NOMO-1 treated with dmso at 0.1 percent for 144 hours (cell line): ENCODE measurements around the gene SPIRE2.
"Not testable (repeated sequence)": the region's sequence is repeated elsewhere in the genome, so short reads cannot be mapped to it uniquely, and the experiment has no call there.

Experiments used
- DNase-seq: peaks from one replicate; lab custom pipeline; 2025; ENCODE audit not compliant: unreplicated experiment; lab: John Stamatoyannopoulos, UW

Gene SPIRE2, protein sequence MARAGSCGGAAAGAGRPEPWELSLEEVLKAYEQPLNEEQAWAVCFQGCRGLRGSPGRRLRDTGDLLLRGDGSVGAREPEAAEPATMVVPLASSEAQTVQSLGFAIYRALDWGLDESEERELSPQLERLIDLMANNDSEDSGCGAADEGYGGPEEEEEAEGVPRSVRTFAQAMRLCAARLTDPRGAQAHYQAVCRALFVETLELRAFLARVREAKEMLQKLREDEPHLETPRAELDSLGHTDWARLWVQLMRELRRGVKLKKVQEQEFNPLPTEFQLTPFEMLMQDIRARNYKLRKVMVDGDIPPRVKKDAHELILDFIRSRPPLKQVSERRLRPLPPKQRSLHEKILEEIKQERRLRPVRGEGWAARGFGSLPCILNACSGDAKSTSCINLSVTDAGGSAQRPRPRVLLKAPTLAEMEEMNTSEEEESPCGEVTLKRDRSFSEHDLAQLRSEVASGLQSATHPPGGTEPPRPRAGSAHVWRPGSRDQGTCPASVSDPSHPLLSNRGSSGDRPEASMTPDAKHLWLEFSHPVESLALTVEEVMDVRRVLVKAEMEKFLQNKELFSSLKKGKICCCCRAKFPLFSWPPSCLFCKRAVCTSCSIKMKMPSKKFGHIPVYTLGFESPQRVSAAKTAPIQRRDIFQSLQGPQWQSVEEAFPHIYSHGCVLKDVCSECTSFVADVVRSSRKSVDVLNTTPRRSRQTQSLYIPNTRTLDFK

DNA sequence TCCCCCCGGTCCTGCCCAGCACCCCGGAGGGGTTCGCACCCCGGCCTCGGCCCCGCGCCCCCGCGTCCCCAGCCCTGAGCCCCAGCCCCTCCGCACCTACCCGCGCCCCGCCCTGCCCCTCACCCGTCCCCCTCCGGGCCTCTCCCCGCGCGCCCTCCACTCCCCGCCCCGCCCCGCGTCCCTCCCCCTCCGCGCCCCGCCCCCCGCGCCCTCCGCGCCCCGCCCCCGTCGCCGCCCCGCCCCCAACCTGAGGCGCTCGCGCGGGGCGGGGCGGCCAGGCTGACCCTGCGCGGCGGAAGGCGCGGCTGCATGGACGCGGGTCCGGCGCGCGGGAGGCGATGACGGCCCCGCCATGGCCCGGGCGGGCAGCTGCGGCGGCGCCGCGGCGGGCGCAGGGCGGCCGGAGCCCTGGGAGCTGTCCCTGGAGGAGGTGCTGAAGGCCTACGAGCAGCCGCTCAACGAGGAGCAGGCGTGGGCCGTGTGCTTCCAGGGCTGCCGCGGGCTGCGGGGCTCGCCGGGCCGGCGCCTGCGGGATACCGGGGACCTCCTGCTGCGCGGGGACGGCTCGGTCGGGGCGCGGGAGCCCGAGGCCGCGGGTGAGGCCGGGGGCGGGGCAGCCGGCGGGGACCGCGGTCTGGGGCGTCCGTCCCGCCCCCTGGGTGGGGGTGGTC, at the start of gene SPIRE2:
Gene SPIRE2, plus strand, starts transcription at position 277 of the 671 bp plus-strand sequence. Its CDS starts 76 bp downstream, at position 353.
- DNase-seq = peak; percentile 33

DNA sequence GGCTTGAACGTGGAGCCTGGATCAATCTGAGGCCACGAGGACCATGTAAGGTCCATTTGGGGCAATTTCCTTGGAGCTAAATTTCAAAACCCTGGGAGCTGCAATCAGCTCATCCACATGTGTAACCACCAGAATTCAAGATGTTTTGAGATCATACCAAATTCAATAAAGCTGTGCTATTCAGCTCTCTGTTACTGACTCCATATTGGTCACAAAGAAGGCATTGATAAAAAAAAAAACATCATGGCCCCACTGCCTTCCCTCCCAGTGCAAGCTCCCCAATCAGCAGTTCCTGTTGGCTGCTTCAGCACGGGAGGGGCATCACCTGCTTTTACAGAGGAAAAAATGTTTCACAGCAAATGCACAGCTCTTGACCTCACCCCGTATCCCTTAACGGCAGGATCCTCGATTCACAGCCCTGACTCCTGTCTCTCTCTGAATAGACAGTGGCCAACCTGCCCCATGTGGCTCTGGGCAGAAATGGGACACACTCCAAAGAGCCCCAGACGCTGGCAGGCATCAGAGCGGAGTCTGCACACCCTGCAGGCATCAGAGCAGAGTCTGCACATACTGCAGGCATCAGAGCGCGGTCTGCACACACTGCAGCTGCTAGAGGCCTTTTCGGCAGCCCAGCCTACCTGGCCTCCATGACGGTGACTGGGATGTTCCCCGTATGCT, 48.9 kb upstream of the SPIRE2 start:
- no peak for DNase-seq

DNA sequence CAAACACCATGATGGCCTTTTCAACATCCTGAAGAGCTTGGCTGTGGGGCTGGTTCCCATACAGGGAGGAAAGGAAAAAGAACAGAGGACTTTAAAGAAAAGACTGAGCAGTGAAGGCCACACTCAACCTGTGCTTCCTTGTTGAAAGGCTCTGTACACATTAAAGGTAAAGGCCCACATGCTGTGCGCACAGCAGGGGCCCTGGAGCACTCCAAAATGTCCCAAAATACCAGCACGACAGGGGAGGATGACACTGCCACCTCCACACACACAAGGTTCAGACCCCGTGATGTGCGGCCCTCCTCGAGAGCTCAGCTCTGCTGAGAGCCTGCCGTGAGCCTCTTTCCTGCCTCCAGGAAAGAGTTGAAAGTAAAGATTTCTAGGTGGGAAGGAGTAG, 48.4 kb upstream of the SPIRE2 start:
- no peak for DNase-seq

DNA sequence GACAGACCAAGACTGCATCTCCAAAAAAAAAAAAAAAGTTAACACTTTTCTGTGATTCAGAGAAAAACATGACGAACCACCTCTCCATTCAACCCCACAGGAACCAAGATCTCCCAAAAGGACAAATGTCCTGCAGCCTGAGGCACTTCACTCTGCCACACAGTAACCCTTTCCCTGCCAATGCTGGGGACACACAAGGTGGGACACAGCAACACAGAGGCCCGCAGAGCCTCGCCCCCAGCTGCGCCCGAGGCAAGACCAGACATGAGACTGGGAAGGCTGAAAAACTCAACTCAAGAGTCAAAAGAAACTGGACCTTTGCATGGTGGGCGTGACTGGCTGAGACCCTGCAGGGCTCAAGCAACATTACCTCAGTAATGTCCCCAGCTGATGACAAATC, 45.8 kb upstream of the SPIRE2 start:
- no peak for DNase-seq

DNA sequence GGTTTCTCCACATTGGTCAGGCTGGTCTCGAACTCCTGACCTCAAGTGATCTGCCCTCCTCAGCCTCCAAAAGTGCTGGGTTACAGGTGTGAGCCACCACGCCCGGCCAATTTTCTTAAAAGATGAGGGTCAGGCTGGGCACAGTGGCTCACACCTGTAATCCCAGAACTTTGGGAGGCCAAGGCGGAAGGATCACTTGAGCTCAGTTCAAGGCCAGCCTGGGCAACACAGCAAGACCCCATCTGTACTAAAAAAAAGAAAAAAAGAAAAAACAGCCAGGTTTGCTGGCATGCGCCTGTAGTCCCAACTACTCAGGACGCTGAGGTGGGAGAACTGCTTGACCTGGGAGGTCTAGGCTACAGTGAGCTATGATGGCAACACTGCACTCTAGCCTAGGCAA, 44.3 kb upstream of the SPIRE2 start:
- DNase-seq = not testable (repeated sequence)

DNA sequence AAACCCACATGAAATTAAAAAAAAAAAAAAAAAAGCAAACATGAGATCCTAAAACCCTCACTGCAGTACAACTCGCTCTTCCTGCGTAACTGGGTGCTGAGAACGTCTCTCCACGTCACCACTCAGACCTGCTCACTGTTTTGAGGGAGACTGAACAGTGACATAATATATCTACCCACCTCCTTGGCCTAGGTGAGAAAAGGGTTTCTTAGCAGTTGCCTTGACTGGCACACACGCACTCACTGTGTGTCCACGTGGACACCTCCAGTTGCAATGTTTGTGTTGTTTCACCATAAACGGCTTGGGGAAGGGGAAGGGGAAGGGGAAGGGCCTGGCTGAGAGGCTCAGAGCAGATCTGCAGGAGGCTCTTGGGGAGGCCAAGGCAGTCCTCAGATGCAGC, 43.9 kb upstream of the SPIRE2 start:
- no peak for DNase-seq

DNA sequence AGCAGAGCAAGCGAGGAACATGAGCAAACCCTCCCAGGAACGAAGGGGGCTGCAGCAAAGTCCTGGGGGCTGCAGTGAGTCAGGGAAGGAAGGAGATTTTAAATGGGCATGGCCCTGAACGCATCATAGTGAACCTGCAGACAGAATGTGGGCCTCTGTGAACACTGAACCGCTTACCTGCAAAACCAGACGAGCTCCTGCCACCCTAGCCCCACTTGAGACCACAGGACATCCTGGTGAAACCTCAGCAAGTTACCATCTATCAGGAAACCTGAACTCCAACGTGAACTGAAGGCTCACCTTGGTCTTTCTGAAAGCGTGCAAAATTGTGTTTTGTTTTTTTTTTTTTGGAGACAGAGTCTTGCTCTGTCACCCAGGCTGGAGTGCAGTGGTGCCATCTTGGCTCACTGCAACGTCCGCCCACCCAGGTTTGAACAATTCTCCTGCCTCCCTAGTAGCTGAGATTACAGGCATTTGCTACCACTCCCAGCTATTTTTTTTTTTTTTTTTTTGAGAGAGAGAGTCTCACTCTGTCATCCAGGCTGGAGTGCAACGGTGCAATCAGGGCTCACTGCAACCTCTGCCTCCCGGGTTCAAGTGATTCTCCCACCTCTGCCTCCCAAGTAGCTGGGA, 42.6 kb upstream of the SPIRE2 start:
- DNase-seq = no peak

DNA sequence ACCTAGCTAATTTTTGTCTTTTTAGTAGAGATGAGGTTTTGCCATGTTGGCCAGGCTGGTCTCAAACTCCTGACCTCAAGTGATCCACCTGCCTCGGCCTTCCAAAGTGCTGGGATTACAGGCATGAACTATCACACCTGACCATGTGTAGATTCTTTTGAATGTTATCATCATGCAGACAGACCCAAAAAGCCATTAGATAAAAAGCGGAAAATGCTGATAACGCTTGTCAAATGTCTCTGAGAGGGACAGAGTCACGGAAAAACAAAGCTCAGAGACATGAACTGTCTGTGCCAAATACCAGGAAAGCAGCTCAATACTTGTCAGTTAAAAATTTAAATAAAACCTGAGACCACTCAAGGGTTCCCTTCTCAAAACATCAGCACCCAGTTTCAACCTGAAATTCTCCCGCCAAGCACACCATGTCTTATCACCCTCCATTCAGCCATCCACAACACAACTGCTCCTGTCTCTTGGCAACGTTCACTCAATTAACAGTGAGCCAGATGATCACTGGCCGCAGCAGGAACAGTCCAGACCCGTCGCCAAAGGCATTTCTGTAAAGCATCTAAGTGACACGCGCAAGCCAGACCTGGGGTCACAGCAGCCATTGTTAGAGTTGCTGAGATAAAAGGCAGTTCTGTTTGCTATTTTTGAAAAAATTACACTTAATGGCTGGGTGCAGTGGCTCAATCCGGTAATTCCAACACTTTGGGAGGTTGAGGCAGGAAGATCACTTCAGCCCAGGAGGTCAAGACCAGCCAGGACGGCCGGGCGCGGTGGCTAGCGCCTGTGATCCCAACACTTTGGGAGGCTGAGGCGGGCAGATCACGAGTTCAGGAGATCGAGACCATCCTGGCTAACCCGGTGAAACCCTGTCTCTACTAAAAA, 41.6 kb upstream of the SPIRE2 start:
- no peak for DNase-seq

DNA sequence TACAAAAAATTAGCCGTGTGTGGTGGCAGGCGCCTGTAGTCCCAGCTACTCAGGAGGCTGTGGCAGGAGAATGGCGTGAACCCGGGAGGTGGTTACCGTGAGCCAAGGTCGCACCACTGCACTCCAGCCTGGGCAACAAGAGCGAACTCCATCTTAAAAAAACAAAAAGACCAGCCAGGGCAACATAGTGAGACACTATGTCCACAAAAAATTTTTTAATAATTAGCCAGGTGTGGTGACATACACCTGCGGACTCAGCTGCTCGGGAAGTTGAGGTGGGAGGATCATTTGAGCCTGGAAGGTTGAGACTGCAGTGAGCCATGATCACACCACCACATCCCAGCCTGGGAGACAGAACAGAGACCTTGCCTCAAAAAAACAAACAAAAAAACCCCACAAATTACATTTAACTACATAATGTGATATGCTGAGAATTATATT, 40.9 kb upstream of the SPIRE2 start:
- DNase-seq = no peak

DNA sequence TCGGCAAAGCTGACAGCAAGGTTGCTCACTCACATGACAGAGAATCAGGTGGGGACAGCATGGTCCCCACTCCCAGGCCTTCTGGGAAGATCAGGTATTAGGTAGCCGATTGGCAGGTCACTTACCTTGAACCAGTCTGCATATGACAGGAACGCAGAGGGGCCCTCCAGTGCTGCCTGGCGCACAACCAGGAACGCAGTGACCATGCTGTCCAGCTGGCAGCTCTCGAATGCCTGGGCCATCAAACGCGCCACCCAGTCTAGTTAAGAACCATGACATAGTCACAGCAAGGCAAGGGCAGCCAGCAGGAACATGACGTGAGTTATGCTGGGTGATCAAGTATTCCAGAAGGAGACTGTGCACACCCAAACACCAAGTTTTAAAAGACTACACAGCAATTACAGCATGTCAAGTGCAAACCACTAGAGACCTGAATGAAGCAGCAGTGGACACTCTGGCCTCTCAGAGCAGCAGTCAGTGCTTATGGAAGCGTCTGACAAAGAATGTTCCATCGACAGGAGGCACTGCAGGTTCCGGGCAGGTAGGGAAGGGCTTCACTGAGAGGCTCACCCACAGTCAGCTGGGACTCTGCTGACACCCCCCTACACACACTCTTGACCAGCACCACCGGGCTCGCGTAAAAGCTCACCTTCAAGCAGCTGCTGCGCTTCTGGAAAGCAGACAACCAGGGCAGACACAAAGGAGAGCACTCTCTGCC, 36.8 kb upstream of the SPIRE2 start:
- DNase-seq = no peak

DNA sequence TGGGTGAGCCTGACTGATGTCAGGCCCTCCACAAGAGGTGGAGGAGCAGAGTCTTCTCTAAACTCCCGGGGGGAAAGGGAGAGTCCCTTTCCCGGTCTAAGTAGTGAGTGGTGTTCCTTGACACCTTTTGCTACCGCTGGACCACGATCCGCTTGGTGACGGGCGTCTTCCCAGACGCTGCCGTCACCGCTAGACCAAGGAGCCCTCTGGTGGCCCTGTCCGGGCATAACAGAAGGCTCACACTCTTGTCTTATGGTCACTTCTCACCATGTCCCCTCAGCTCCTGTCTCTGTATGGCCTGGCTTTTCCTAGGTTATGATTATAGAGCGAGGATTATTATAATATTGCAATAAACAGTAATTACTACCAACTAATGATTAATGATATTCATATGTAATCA, 35.2 kb upstream of the SPIRE2 start:
- DNase-seq = not testable (repeated sequence)

DNA sequence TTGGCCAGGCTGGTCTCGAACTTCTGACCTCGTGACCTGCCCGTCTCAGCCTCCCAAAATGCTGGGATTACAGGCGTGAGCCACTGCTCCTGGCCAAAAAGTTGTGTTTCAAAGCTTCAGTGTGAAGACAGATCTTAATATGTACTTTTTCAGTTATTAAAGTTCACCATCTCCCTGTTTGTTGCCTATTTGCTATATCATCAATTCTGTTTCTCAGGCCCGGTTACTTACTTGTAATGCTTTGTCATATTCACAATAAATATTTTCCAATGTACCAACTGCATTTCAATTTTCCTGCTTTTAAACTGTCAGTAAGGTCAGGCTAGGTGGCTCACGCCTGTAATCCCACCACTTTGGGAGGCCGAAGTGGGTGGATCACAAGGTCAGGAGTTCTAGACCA, 34.3 kb upstream of the SPIRE2 start:
- no peak for DNase-seq

DNA sequence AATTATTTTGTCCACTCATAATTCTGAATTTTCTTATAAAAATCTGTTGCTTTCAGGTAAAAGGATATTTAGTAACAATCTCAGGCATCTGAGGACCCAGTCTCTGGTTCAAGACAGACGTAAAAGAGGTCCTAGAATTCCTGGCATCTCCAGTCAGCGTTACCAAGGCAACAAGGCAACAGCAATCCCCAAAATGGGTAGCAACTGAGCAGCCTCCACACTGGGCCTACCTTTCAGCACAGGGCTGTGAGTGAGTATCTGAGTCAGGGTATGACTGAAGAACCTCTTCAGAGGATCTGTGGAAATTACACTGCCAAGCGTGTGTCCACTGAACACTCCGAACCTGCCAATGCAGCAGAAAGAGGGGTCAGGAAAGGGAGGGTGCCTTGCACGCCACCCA, 32.6 kb upstream of the SPIRE2 start:
- DNase-seq = no peak

DNA sequence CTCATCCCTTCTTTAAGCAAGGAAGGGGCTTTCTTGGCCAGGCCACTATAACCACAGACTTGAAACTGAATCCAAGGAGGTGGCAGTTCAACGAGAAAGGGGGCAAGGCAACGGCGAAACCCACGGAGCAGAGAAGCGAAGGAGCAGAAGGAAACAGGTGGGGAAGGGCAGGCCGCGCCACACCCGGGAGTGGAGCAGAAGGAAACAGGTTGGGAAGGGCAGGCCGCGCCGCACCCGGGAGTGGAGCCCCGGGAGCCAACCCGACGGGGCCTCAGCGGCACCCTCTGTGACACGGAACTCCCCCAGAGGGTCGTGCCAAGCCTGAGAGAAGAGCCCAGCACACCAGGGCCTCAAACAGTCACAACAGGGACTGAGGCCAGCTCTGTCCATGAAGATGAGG, 32.2 kb upstream of the SPIRE2 start:
- no peak for DNase-seq

DNA sequence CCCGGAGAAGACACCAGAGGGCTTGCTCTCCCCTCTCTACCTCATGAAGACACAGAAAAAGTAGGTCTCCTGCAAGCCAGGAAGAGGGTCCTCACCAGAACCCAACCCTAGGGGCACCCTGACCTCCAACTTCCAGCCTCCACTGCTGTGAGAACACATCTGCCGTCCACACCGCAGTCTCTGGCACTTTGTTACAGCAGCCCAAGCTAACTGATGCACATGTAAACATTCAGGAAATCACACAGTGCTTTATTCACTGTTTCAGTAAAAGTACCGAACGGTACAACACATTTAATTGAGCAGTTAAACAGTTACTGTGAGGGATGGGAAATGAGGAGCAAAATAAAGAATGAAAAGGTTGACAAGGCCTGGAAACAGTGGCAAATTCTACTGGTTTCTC, 30.1 kb upstream of the SPIRE2 start:
- no peak for DNase-seq

DNA sequence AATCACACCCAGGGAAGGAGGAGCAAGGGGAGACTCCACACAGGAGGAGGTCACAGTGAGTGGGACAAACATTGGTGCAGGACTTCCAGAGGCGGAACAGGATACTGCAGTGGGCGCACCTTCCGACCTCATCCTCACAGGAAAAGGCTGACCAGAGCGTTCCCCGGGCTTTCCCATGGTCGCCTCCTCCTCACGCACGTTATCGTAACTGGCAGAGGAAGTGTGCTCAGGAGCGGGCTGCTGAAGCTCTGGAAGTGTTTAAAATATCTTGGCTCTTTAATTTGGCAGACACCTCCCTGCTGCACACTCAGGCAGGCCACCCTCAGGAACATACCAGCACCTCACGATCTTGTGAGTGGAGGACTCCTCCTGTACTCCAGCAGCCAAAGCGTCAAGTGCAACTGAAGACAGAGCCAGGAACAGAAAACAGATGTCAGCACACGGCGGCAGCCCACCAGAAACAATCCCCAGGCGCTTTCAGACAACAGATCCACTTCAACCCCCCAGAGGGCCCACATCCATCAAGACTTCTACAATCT, 29.4 kb upstream of the SPIRE2 start:
- DNase-seq = no peak

DNA sequence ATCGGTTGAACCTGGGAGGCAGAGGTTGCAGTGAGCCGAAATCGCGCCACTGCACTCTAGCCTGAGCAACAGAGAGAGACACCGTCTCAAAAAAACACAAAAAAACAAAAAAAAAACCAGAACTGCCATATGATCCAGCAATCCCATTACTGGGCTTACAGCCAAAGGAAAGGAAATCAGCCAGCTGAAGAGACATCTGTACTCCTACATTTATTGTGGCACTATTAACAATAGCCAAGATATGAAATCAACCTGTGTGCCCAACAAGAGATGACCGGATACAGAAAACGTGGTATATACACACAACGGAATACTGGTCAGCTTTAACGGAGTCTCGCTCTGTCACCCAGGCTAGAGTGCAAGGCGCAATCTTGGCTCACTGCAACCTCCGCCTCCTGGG, 26.5 kb upstream of the SPIRE2 start:
- no peak for DNase-seq

DNA sequence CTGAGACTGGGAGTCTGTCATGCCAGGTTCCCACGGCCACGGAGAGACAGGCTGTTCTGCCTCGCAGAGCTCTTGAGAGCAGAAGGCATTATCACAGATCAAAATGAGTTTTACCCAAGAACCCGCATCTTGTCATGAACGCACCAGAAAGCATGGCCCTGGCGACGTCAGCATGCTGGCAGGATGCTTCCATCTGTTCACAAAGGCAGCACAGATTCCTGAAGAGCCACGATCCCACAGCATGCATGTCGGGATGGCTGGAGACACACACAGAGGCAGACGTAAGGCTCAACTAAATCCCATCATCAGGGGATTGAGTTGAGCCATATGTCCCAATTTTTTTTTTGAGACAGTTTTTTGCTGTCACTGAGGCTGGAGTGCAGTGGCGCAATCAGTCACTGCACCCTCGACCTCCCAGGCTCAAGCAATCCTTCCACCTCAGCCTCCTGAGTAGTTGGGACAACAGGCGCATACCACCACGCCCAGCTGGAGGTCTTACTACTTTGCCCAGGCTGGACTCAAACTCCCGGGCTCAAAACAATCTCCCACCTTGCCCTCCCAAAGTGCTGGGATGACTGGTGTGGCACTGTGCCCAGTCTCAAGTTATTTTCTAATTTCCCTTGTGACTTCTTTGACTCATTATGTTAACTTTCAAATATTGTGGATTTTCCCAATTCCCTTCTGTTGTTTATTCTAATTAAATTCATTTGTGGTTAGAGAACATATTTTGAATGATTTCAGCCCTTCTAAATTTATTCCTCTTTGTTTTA, 23.0 kb upstream of the SPIRE2 start:
- DNase-seq = no peak
